GM15510 (cell line): Measurements from ENCODE around the gene MOCOS.

ENCODE experiments used
- POLR2A ChIP-seq: IDR thresholded peaks from 3 replicates; pipeline ENCODE4 v1.6.1; 2011; ENCODE audit warnings: borderline replicate concordance; ENCODE audit not compliant: insufficient read length; ENCODE audit errors: extremely low read depth

MOCOS gene

GRCh38 chr18:36167692-36168218 lies 19.5 kb upstream of the MOCOS start:
- TF ChIP-seq POLR2A: no peak

GRCh38 chr18:36169938-36170337 lies 17.4 kb upstream of the MOCOS start:
- TF ChIP-seq POLR2A: no peak

- no peak for TF ChIP-seq POLR2A
Measured at GRCh38 chr18:36175481-36175880, 11.8 kb upstream of the MOCOS start.

GRCh38 chr18:36176177-36176584 lies 11.1 kb upstream of the MOCOS start:
- no peak for TF ChIP-seq POLR2A

- no peak for TF ChIP-seq POLR2A
Measured at GRCh38 chr18:36176711-36177110, 10.6 kb upstream of the MOCOS start.

GRCh38 chr18:36177913-36178312 lies 9.4 kb upstream of the MOCOS start:
- no peak for TF ChIP-seq POLR2A

- TF ChIP-seq POLR2A: no peak
Measured at GRCh38 chr18:36179562-36180355, 7.5 kb upstream of the MOCOS start.

- TF ChIP-seq POLR2A: no peak
Measured at GRCh38 chr18:36181441-36181840, 5.9 kb upstream of the MOCOS start.

- no peak for TF ChIP-seq POLR2A
Measured at GRCh38 chr18:36181898-36182506, 5.3 kb upstream of the MOCOS start.

GRCh38 chr18:36183033-36183432 lies 4.3 kb upstream of the MOCOS start:
- TF ChIP-seq POLR2A: no peak

- TF ChIP-seq POLR2A: no peak
Measured at GRCh38 chr18:36183987-36184386, 3.3 kb upstream of the MOCOS start.

- TF ChIP-seq POLR2A: no peak
Measured at GRCh38 chr18:36185157-36185556, 2.1 kb upstream of the MOCOS start.

- TF ChIP-seq POLR2A: no peak
Measured at GRCh38 chr18:36185901-36186460, 1.3 kb upstream of the MOCOS start.

- TF ChIP-seq POLR2A: no peak
Measured at GRCh38 chr18:36186461-36187192, 670 bp upstream of the MOCOS start.
